SU-DHL-6 (cell line): ENCODE results near the gene STARD7.

Experiments used
- H2AFZ ChIP-seq: fragments of 200-600 bp; sonication (generic); 2 replicates; pipeline ENCODE4 v1.6.1; 2014; ENCODE audit warnings: low read depth, mild to moderate bottlenecking, moderate library complexity, mixed read lengths, antibody characterized with exemption, low read length; ENCODE audit not compliant: severe bottlenecking
- H3F3A ChIP-seq: fragments of 200-600 bp; shearing (Covaris generic); 2 replicates; pipeline ENCODE4 v1.6.0; 2016; ENCODE audit warnings: antibody characterized with exemption, mild to moderate bottlenecking; ENCODE audit not compliant: insufficient read depth
- H3K27ac ChIP-seq: fragments of 200-600 bp; sonication (generic); 2 replicates; pipeline ENCODE4 v1.5.1; 2016; ENCODE audit warnings: low read depth, mild to moderate bottlenecking, low read length, moderate library complexity, mixed read lengths
- H3K27me3 ChIP-seq: fragments of 200-600 bp; sonication (generic), shearing (Covaris generic); 2 replicates; pipeline ENCODE4 v1.6.0; 2014; ENCODE audit warnings: mild to moderate bottlenecking, low read length
- H3K36me3 ChIP-seq: fragments of 200-600 bp; sonication (generic); 2 replicates; pipeline ENCODE4 v1.6.1; 2014; ENCODE audit warnings: mild to moderate bottlenecking, low read length, mixed read lengths
- H3K4me2 ChIP-seq: fragments of 300-600, 200-600 bp; shearing (Covaris generic), sonication (generic); 2 replicates; pipeline ENCODE4 v1.6.0; 2014; ENCODE audit warnings: low read length, low read depth, mild to moderate bottlenecking; ENCODE audit not compliant: poor library complexity, severe bottlenecking
- H3K4me3 ChIP-seq: fragments of 200-600 bp; sonication (generic); 2 replicates; pipeline ENCODE4 v1.5.1; 2014; ENCODE audit warnings: antibody characterized with exemption, low read length, mild to moderate bottlenecking, mixed read lengths; ENCODE audit not compliant: insufficient read depth, poor library complexity, severe bottlenecking
- H3K79me2 ChIP-seq: fragments of 200-600 bp; sonication (generic); 2 replicates; pipeline ENCODE4 v1.6.1; 2014; ENCODE audit warnings: mild to moderate bottlenecking, low read length, moderate library complexity; ENCODE audit not compliant: insufficient read depth
- H3K9ac ChIP-seq: fragments of 200-600 bp; sonication (generic); 2 replicates; pipeline ENCODE4 v1.7.0; 2014; ENCODE audit warnings: mild to moderate bottlenecking, low read length
- H3K9me2 ChIP-seq: fragments of 200-600 bp; sonication (generic); replicated peaks from 2 replicates; pipeline ENCODE4 v1.6.1; 2014; ENCODE audit warnings: low read length; ENCODE audit not compliant: insufficient read depth
- H3K9me3 ChIP-seq: fragments of 200-600 bp; sonication (generic); 2 replicates; pipeline ENCODE4 v1.6.1; 2014; ENCODE audit warnings: low read length, mixed read lengths; ENCODE audit not compliant: insufficient read depth
- H4K20me1 ChIP-seq: fragments of 200-600 bp; sonication (generic); 2 replicates; pipeline ENCODE4 v1.6.1; 2014; ENCODE audit warnings: low read depth, mild to moderate bottlenecking, antibody characterized with exemption, low read length, moderate library complexity, mixed read lengths
- CTCF ChIP-seq: fragments of 200-600 bp; sonication (generic); IDR thresholded peaks from one replicate; pipeline ENCODE4 v1.5.1; 2017; ENCODE audit warnings: antibody characterized with exemption, mild to moderate bottlenecking, low read length, moderate library complexity; ENCODE audit not compliant: insufficient read depth, poor library complexity, severe bottlenecking
- EZH2phosphoT487 ChIP-seq: fragments of 200-600 bp; sonication (generic), shearing (Covaris generic); conservative IDR thresholded peaks from 2 replicates; pipeline ENCODE4 v1.6.1; 2018; ENCODE audit warnings: mild to moderate bottlenecking, antibody characterized with exemption, low read length, moderate library complexity, mixed read lengths

Gene STARD7

GRCh38 chr2:96169868-96170507, 38.6 kb downstream of the STARD7 start:
- Histone ChIP-seq H3F3A (peaks cover under 1% of the 10 kb centered on the region; the same call in 1 of the 2 replicates), H3K9me3 (no peaks in the 10 kb centered on the region), H3K27me3 (no peaks in the 10 kb centered on the region), H3K9me2 (no peaks in the 10 kb centered on the region), H3K9ac (no peak overlapping the region), H4K20me1 (no peaks in the 10 kb centered on the region), H3K79me2 (no peaks in the 10 kb centered on the region), H3K27ac (no peak overlapping the region), H3K4me3 (no peak overlapping the region), H3K36me3 (no peaks in the 10 kb centered on the region), H2AFZ (no peak overlapping the region), H3K4me2 (no peak overlapping the region)
- no peak for TF ChIP-seq EZH2phosphoT487
- TF ChIP-seq CTCF, result no peak

- Histone ChIP-seq H3K9ac (no peak overlapping the region), H3K36me3 (no peaks in the 10 kb centered on the region), H4K20me1 (no peaks in the 10 kb centered on the region), H3K27ac (no peak overlapping the region), H3K4me3 (no peak overlapping the region), H3K79me2 (no peaks in the 10 kb centered on the region), H3F3A (peaks cover 25% of the 10 kb centered on the region), H3K9me2 (no peaks in the 10 kb centered on the region), H3K4me2 (no peak overlapping the region), H3K27me3 (no peaks in the 10 kb centered on the region), H3K9me3 (no peaks in the 10 kb centered on the region), H2AFZ (no peak overlapping the region)
- TF ChIP-seq CTCF (no peak), EZH2phosphoT487 (no peak)
Measured at GRCh38 chr2:96167407-96168013, 41.1 kb downstream of the STARD7 start.

- Histone ChIP-seq H3K36me3 (no peaks in the 10 kb centered on the region), H3K4me3 (peak overlapping the region; percentile 53), H3K4me2 (peak overlapping the region; percentile 73), H3K79me2 (no peaks in the 10 kb centered on the region), H4K20me1 (no peaks in the 10 kb centered on the region), H3K9ac (peak overlapping the region; percentile 73), H3F3A (peaks cover 35% of the 10 kb centered on the region), H2AFZ (peak overlapping the region; percentile 97), H3K27ac (peak overlapping the region; percentile 95), H3K9me3 (no peaks in the 10 kb centered on the region), H3K9me2 (no peaks in the 10 kb centered on the region), H3K27me3 (no peaks in the 10 kb centered on the region)
- TF ChIP-seq CTCF (no peak), EZH2phosphoT487 (no peak)
Measured at GRCh38 chr2:96164459-96165184, 44.0 kb downstream of the STARD7 start.
